Bronchial epithelial cell (primary cell): ENCODE data around the gene LRFN3. TPM values are rescaled to one million over a fixed set of nuclear protein-coding genes. Genes with fewer than 3 reads are reported as not detected.
A peak's percentile ranks its signal among the peaks of the same experiment; 100 is the strongest.

ENCODE experiments used
- DNase-seq: peaks from one replicate; pipeline ENCODE4 v3.0.0-alpha.2; 2010; ENCODE audit warnings: low read depth
- FAIRE-seq: peaks from 2 replicates; lab custom pipeline; 2011; peaks lifted over from hg19 to GRCh38; lab: Jason Lieb, UNC
- H3K27me3 ChIP-seq: 2 replicates; pipeline ENCODE4 v1.5.1; 2011; ENCODE audit warnings: low read length; ENCODE audit not compliant: control insufficient read depth, insufficient read depth
- H3K36me3 ChIP-seq: 2 replicates; pipeline ENCODE4 v1.5.1; 2011; ENCODE audit warnings: low read length; ENCODE audit not compliant: control insufficient read depth, insufficient read depth
- H3K4me3 ChIP-seq: 2 replicates; pipeline ENCODE4 v1.5.1; 2011; ENCODE audit warnings: mild to moderate bottlenecking, low read depth, low read length, control low read depth
- CTCF ChIP-seq: IDR thresholded peaks from 2 replicates; pipeline ENCODE4 v1.5.1; 2011; ENCODE audit warnings: mild to moderate bottlenecking, moderate library complexity, low read length, control low read depth, inconsistent platforms; ENCODE audit not compliant: insufficient read depth, severe bottlenecking
- total RNA-seq: library from RNA; depleted of rRNA; stranded (reverse); fragments of >200 nt; gene quantifications from 2 replicates; pipeline ENCODE4 v1.2.1, GENCODE V29; 2014

LRFN3 gene
- total RNA-seq, 1 donor from 2014 or later: 0.79 TPM

GRCh38 chr19:35919306-35919705, 16.9 kb upstream of the LRFN3 start:
- no peak for TF ChIP-seq CTCF
- Histone ChIP-seq H3K27me3 (no peaks in the 10 kb centered on the region), H3K36me3 (no peaks in the 10 kb centered on the region), H3K4me3 (no peak overlapping the region)
- FAIRE-seq (no peak), DNase-seq (no peak)

GRCh38 chr19:35921012-35921411, 15.2 kb upstream of the LRFN3 start:
- no peak for FAIRE-seq
- H3K4me3 ChIP-seq: no peak overlapping the region
- H3K36me3 ChIP-seq: no peaks in the 10 kb centered on the region
- no peak for TF ChIP-seq CTCF
- DNase-seq: no peak
- H3K27me3 ChIP-seq: no peaks in the 10 kb centered on the region

GRCh38 chr19:35925501-35925900, 10.7 kb upstream of the LRFN3 start:
- H3K36me3 ChIP-seq: no peaks in the 10 kb centered on the region
- H3K27me3 ChIP-seq: peaks cover 1% of the 10 kb centered on the region
- DNase-seq (no peak), FAIRE-seq (no peak)
- H3K4me3 ChIP-seq: no peak overlapping the region
- no peak for TF ChIP-seq CTCF

- DNase-seq (no peak), FAIRE-seq (no peak)
- Histone ChIP-seq H3K36me3 (no peaks in the 10 kb centered on the region), H3K27me3 (peaks cover 1% of the 10 kb centered on the region), H3K4me3 (no peak overlapping the region)
- no peak for TF ChIP-seq CTCF
Observed at GRCh38 chr19:35928507-35928906, 7.7 kb upstream of the LRFN3 start.

- TF ChIP-seq CTCF: no peak
- FAIRE-seq (no peak), DNase-seq (no peak)
- peaks cover 1% of the 10 kb centered on the region for H3K27me3 ChIP-seq
- no peaks in the 10 kb centered on the region for H3K36me3 ChIP-seq
- no peak overlapping the region for H3K4me3 ChIP-seq
Observed at GRCh38 chr19:35929876-35930275, 6.3 kb upstream of the LRFN3 start.

GRCh38 chr19:35931161-35931873, 4.9 kb upstream of the LRFN3 start:
- DNase-seq: peak; percentile 97
- Histone ChIP-seq H3K27me3 (peaks cover 1% of the 10 kb centered on the region), H3K4me3 (peak overlapping the region; percentile 1), H3K36me3 (no peaks in the 10 kb centered on the region)
- FAIRE-seq: peak; percentile 96
- peak; percentile 95 for TF ChIP-seq CTCF
